Keratinocyte (primary cell): ENCODE measurements around the gene ZNF407.

Source experiments
- CTCF ChIP-seq, 3 experiments: IDR thresholded peaks in 1 of 3; conservative IDR thresholded peaks in 1 of 3; optimal IDR thresholded peaks in 1 of 3; 2 replicates in 2 of 3; 3 replicates in 1 of 3; pipeline versions ENCODE3 to v1.5.1; 2011; ENCODE audit warnings: low read length in 3 of 3, mild to moderate bottlenecking in 3 of 3, moderate library complexity in 2 of 3, control low read depth in 1 of 3, inconsistent platforms in 1 of 3; ENCODE audit not compliant: insufficient read depth in 2 of 3; ENCODE audit errors: extremely low read depth in 1 of 3
- EZH2 ChIP-seq: IDR thresholded peaks from one replicate; pipeline ENCODE4 v1.6.1; 2012; ENCODE audit warnings: inconsistent platforms, mild to moderate bottlenecking, low read length, moderate library complexity

DNA sequence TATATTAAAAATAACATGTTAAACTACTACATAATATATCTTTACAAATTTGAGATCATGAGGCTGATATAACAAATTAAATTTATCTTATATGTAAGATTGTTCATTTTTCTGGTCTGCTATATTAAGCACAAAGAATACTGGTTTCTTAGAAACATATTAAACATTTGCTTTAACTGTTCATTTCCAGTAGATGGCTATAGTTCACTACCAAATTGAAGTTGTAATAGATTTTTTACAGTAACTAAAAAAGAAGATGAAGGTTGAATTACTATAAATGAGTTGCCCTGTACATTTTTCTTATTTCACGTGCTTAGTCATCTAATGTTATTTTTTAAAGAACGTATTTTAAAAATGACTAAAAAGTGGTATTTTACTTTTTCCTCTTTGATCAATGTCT is 57.0 kb downstream of the ZNF407 start:
- TF ChIP-seq CTCF (optimal IDR thresholded peaks at IDR 0.05 in 1 of 3, IDR thresholded peaks at IDR 0.05 in 1 of 3, conservative IDR thresholded peaks at IDR 0.05 in 1 of 3; ENCODE audit: extremely low read depth in 1 of 3, insufficient read depth in 2 of 3, low read length in 3 of 3), result no peak
- no peak for TF ChIP-seq EZH2
